B cell (primary cell): ENCODE measurements around the gene C12orf75. TPM values are rescaled to one million over a fixed set of nuclear protein-coding genes. Genes with fewer than 3 reads are reported as not detected.

ENCODE experiments used
- ATAC-seq: fragments of 200-7000 bp; cut with Tn5 transposase; one replicate; pipeline ENCODE4 v1.10.0; 2021; ENCODE audit warnings: low read depth, mild to moderate bottlenecking, moderate number of reproducible peaks, moderate library complexity
- CTCF ChIA-PET: fragments of 350-600 bp; sonication (Branson Sonifier 250); formaldehyde crosslinking; loops from one replicate; lab custom pipeline; 2021; ENCODE audit warnings: antibody characterized with exemption, inconsistent platforms; lab: Charles Lee
- POLR2A ChIA-PET: fragments of 350-600 bp; sonication (Branson Sonifier 250); formaldehyde crosslinking; loops from one replicate; lab custom pipeline; 2021; ENCODE audit warnings: antibody characterized with exemption; lab: Charles Lee
- DNase-seq: peaks from one replicate; pipeline ENCODE4 v3.0.0; 2013
- H2AFZ ChIP-seq: 2 replicates; pipeline ENCODE4 v1.6.1; 2012; ENCODE audit warnings: mild to moderate bottlenecking, low read depth, low read length; ENCODE audit not compliant: insufficient read depth, poor library complexity, severe bottlenecking
- H3K27ac ChIP-seq, 2 donors: 1 replicate in 1 of 2; 2 replicates in 1 of 2; pipeline ENCODE4 v1.5.1; 2012 to 2013; ENCODE audit warnings: low read length in 2 of 2, mild to moderate bottlenecking in 2 of 2, moderate library complexity in 1 of 2
- H3K27me3 ChIP-seq, 4 experiments: fragments of 200-600 bp in 1 of 4; sonication (generic) in 1 of 4; replicated peaks in 1 of 4; 1 replicate in 2 of 4; 2 replicates in 2 of 4; pipeline versions ENCODE4 v1.6.1 to v1.7.0; 2013 to 2016; ENCODE audit warnings: low read length in 3 of 4, mild to moderate bottlenecking in 2 of 4, mixed read lengths in 1 of 4, moderate library complexity in 1 of 4; ENCODE audit not compliant: insufficient read depth in 4 of 4, control insufficient read depth in 3 of 4; ENCODE audit errors: control extremely low read depth in 1 of 4
- H3K36me3 ChIP-seq, 2 experiments: replicated peaks in 1 of 2; 1 replicate in 1 of 2; 2 replicates in 1 of 2; pipeline versions ENCODE4 v1.6.1 to v1.7.1; 2013; ENCODE audit warnings: low read length in 1 of 2; ENCODE audit not compliant: insufficient read depth in 2 of 2, control insufficient read depth in 1 of 2; ENCODE audit errors: control extremely low read depth in 1 of 2, extremely low read depth in 1 of 2
- H3K4me1 ChIP-seq, 2 donors: fragments of 200-600 bp in 1 of 2; sonication (generic) in 1 of 2; 1 replicate in 1 of 2; 2 replicates in 1 of 2; pipeline versions ENCODE4 v1.5.1 to v1.6.1; 2013 to 2017; ENCODE audit warnings: low read length in 2 of 2; ENCODE audit not compliant: control insufficient read depth in 2 of 2, insufficient read depth in 2 of 2
- H3K4me2 ChIP-seq: replicated peaks from 2 replicates; pipeline ENCODE3; 2012; ENCODE audit warnings: mild to moderate bottlenecking, low read depth, low read length; ENCODE audit not compliant: poor library complexity, severe bottlenecking
- H3K4me3 ChIP-seq, 5 experiments: fragments of 200-600 bp in 1 of 5; sonication (generic) in 1 of 5; 1 replicate in 3 of 5; 2 replicates in 2 of 5; pipeline versions ENCODE4 v1.5.1 to v1.7.0; 2011 to 2016; ENCODE audit warnings: low read length in 4 of 5, mild to moderate bottlenecking in 4 of 5, low read depth in 2 of 5, control low read depth in 1 of 5, moderate library complexity in 1 of 5; ENCODE audit not compliant: insufficient read depth in 1 of 5; ENCODE audit errors: control extremely low read depth in 1 of 5, extremely low read depth in 1 of 5
- H3K79me2 ChIP-seq: fragments of 200-600 bp; sonication (generic); one replicate; pipeline ENCODE4 v1.6.0; 2016; ENCODE audit warnings: low read length; ENCODE audit not compliant: control insufficient read depth, insufficient read depth
- H3K9ac ChIP-seq: fragments of 200-600 bp; sonication (generic); 2 replicates; pipeline ENCODE4 v1.6.1; 2017; ENCODE audit warnings: mild to moderate bottlenecking, low read length, moderate library complexity
- H3K9me3 ChIP-seq, 3 donors: one replicate each; pipeline versions ENCODE4 v1.6.1 to v1.7.1; 2013; ENCODE audit warnings: low read length in 2 of 3; ENCODE audit not compliant: control insufficient read depth in 2 of 3, insufficient read depth in 1 of 3; ENCODE audit errors: control extremely low read depth in 1 of 3
- H4K20me1 ChIP-seq: 2 replicates; pipeline ENCODE4 v1.6.0; 2012; ENCODE audit warnings: mild to moderate bottlenecking, low read length; ENCODE audit not compliant: insufficient read depth, control insufficient read depth, poor library complexity, severe bottlenecking
- H3K27ac Mint-ChIP-seq: one replicate; pipeline ENCODE4 v1.8.0; 2021; ENCODE audit warnings: mixed read lengths
- H3K27me3 Mint-ChIP-seq: one replicate; pipeline ENCODE4 v1.8.0; 2021; ENCODE audit warnings: mixed read lengths
- H3K4me1 Mint-ChIP-seq: one replicate; pipeline ENCODE4 v1.8.0; 2021; ENCODE audit warnings: mixed read lengths
- H3K4me3 Mint-ChIP-seq: one replicate; pipeline ENCODE4 v1.8.0; 2021; ENCODE audit warnings: mixed read lengths
- H3K9me3 Mint-ChIP-seq: one replicate; pipeline ENCODE4 v1.8.0; 2022; ENCODE audit warnings: mixed read lengths; ENCODE audit not compliant: insufficient read depth
- WGBS: methylation state at CpG from one replicate; pipeline ENCODE4 v1.1.5; 2013; ENCODE audit warnings: missing lambda C conversion rate; ENCODE audit not compliant: insufficient coverage; 5-methylcytosine and 5-hydroxymethylcytosine counted together
- intact Hi-C: fragments of 100-400 bp; cut with micrococcal nuclease; formaldehyde crosslinking; loops from one replicate; pipeline ENCODE4 v1.10.0; 2022
- polyA plus RNA-seq: library from polyadenylated mRNA; depleted of rRNA; stranded (reverse); fragments of >200 nt; gene quantifications from 2 replicates; pipeline ENCODE4 v1.2.3, GENCODE V29; 2012
- total RNA-seq, 2 donors: library from RNA; stranded (reverse); fragments of 120-200 nt in 1 of 2; gene quantifications; 1 replicate in 1 of 2; 2 replicates in 1 of 2; pipeline versions ENCODE4 v1.2.3 to v1.2.4, GENCODE V29; 2013 to 2022
- TF ChIP-seq, protein P1 (sequence below): fragments of 200-600 bp; IDR thresholded peaks from one replicate; pipeline ENCODE4 v1.8.0; 2022; ENCODE audit warnings: antibody characterized with exemption, mild to moderate bottlenecking

C12orf75 gene
- total and polyA plus RNA-seq, 2 donors (not counting 1 experiment from before 2014, with no cell fraction given): 8.5 to 12.9 TPM

DNA sequence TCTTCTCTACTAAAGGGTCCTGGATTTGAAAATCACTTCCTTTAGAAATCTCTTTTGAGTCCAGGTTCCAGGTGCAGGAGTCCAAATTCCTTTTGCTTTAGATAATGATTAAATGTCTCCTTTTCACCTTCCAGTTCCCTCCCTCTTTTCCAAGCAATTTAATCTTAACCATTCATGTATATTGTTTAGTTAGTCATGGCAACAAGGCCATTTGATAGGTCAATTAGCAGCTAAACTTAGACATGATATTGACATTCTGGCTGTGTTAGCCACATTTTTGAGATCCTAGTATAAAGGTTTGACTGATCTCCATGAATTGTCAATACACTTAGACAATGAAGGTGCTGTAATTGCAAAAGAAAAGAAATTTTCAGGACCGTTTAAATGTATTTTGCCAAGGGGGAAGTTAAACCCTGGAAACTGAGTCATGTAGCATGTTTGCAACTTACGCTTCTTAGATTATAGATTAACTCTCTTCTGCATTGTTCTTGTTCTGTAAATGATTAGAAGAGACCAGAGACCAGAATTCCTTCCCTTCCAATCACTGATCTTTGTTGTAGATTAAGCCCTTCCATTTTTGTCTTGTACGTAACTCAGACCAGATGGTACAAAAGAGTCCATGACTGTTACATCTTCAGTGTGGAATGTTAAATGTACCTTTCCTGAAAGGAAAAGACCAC is 12.4 kb upstream of the C12orf75 start:
- ATAC-seq: no peak

More for the DNA sequence above, 12.4 kb upstream of the C12orf75 start:
- H3K27ac Mint-ChIP-seq: no peak overlapping the region
- H3K9me3 ChIP-seq: peaks cover 0 to 3% (median 2%) of the 10 kb centered on the region in 3 donors
- TF ChIP-seq, protein P1, sequence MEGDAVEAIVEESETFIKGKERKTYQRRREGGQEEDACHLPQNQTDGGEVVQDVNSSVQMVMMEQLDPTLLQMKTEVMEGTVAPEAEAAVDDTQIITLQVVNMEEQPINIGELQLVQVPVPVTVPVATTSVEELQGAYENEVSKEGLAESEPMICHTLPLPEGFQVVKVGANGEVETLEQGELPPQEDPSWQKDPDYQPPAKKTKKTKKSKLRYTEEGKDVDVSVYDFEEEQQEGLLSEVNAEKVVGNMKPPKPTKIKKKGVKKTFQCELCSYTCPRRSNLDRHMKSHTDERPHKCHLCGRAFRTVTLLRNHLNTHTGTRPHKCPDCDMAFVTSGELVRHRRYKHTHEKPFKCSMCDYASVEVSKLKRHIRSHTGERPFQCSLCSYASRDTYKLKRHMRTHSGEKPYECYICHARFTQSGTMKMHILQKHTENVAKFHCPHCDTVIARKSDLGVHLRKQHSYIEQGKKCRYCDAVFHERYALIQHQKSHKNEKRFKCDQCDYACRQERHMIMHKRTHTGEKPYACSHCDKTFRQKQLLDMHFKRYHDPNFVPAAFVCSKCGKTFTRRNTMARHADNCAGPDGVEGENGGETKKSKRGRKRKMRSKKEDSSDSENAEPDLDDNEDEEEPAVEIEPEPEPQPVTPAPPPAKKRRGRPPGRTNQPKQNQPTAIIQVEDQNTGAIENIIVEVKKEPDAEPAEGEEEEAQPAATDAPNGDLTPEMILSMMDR: no peak
- no peak overlapping the region for H3K4me2 ChIP-seq
- WGBS: no CpG with 5 or more reads among the region's 3 CpGs
- H3K27me3 ChIP-seq: no peaks in the 10 kb centered on the region
- H3K36me3 ChIP-seq: no peaks in the 10 kb centered on the region
- no peak overlapping the region for H3K4me3 Mint-ChIP-seq
- no peak overlapping the region for H3K27ac ChIP-seq
- H3K9me3 Mint-ChIP-seq: peaks cover 14% of the 10 kb centered on the region
- ChIA-PET CTCF (interaction anchor here (1.6 kb wide), 1 partner anchor 45 kb away, joined by 3 read pairs; no protein-coding TSS in a partner anchor), POLR2A (no interaction called here)
- no peaks in the 10 kb centered on the region for H3K4me1 Mint-ChIP-seq
- H3K4me3 ChIP-seq: no peak overlapping the region
- H2AFZ ChIP-seq: no peak overlapping the region
- DNase-seq: no peak
- no peaks in the 10 kb centered on the region for H4K20me1 ChIP-seq
- intact Hi-C loops: no loop called here
- no peak overlapping the region for H3K9ac ChIP-seq
- H3K4me1 ChIP-seq: no peaks in the 10 kb centered on the region
- no peaks in the 10 kb centered on the region for H3K79me2 ChIP-seq
- H3K27me3 Mint-ChIP-seq: no peaks in the 10 kb centered on the region
